Activated gamma-delta T cell treated with Interleukin-2 at 50 U/mL for 16 hours (primary cell): ENCODE measurements around the gene LRMDA.

Experiments used
- DNase-seq: peaks from one replicate; pipeline ENCODE4 v3.0.0-alpha.2; 2020

Gene LRMDA

GRCh38 chr10:76155961-76156360 lies 724.5 kb downstream of the LRMDA start:
- no peak for DNase-seq

- no peak for DNase-seq
These were observed 729.2 kb downstream of the LRMDA start for GRCh38 chr10:76160446-76161300.

GRCh38 chr10:76161301-76161582 lies 729.8 kb downstream of the LRMDA start:
- DNase-seq = no peak

GRCh38 chr10:76168437-76168836 lies 737.0 kb downstream of the LRMDA start:
- no peak for DNase-seq

- DNase-seq = no peak
These were observed 737.8 kb downstream of the LRMDA start for GRCh38 chr10:76169246-76169645.

- DNase-seq = no peak
These were observed 740.6 kb downstream of the LRMDA start for GRCh38 chr10:76172020-76172419.

- no peak for DNase-seq
These were observed 744.2 kb downstream of the LRMDA start for GRCh38 chr10:76175533-76176165.

GRCh38 chr10:76176166-76176550 lies 744.7 kb downstream of the LRMDA start:
- DNase-seq = no peak

- DNase-seq = no peak
These were observed 746.5 kb downstream of the LRMDA start for GRCh38 chr10:76177936-76178335.

GRCh38 chr10:76178532-76179292 lies 747.3 kb downstream of the LRMDA start:
- no peak for DNase-seq

- DNase-seq = no peak
These were observed 748.4 kb downstream of the LRMDA start for GRCh38 chr10:76179806-76180205.

GRCh38 chr10:76184647-76185046 lies 753.2 kb downstream of the LRMDA start:
- no peak for DNase-seq

- DNase-seq = no peak
These were observed 754.3 kb downstream of the LRMDA start for GRCh38 chr10:76185471-76186301.

- DNase-seq = no peak
These were observed 756.8 kb downstream of the LRMDA start for GRCh38 chr10:76188216-76188615.

- DNase-seq = no peak
These were observed 759.3 kb downstream of the LRMDA start for GRCh38 chr10:76190634-76191270.

GRCh38 chr10:76191336-76191735 lies 759.9 kb downstream of the LRMDA start:
- no peak for DNase-seq

GRCh38 chr10:76192151-76192550 lies 760.7 kb downstream of the LRMDA start:
- no peak for DNase-seq

- DNase-seq = no peak
These were observed 761.4 kb downstream of the LRMDA start for GRCh38 chr10:76192694-76193320.

- no peak for DNase-seq
These were observed 764.4 kb downstream of the LRMDA start for GRCh38 chr10:76195654-76196390.

GRCh38 chr10:76197293-76197692 lies 765.9 kb downstream of the LRMDA start:
- DNase-seq = no peak
